HepG2 (cell line): Measurements from ENCODE around the gene RBP4.

ENCODE experiments used
- ETV6 ChIP-seq: sonication (generic); formaldehyde crosslinking; conservative IDR thresholded peaks from 2 replicates; pipeline ENCODE4 v1.4.0; 2020; ENCODE audit warnings: missing genetic modification reagents
- GTF3A ChIP-seq: sonication (generic); formaldehyde crosslinking; conservative IDR thresholded peaks from 2 replicates; pipeline ENCODE4 v1.4.0; 2020; ENCODE audit warnings: mild to moderate bottlenecking, missing genetic modification reagents
- HMG20B ChIP-seq: conservative IDR thresholded peaks from 2 replicates; pipeline ENCODE4 v1.6.1; 2016; ENCODE audit warnings: missing genetic modification reagents, missing compliant biosample characterization
- IRX3 ChIP-seq: sonication (generic); formaldehyde crosslinking; IDR thresholded peaks from 2 replicates; pipeline ENCODE4 v1.8.1; 2023; ENCODE audit warnings: mild to moderate bottlenecking, low read depth, missing genetic modification reagents, borderline replicate concordance
- NCOR1 ChIP-seq: fragments of 200-600 bp; sonication (generic); IDR thresholded peaks from 2 replicates; pipeline ENCODE4 v1.7.0; 2017; ENCODE audit warnings: antibody characterized with exemption, low read length, borderline replicate concordance
- SALL2 ChIP-seq: sonication (generic); formaldehyde crosslinking; IDR thresholded peaks from 2 replicates; pipeline ENCODE4 v1.8.1; 2023; ENCODE audit warnings: mild to moderate bottlenecking, missing genetic modification reagents, inconsistent platforms
- ZBTB21 ChIP-seq: sonication (generic); formaldehyde crosslinking; IDR thresholded peaks from 2 replicates; pipeline ENCODE4 v1.4.0; 2020; ENCODE audit warnings: missing genetic modification reagents
- ZNF253 ChIP-seq: sonication (generic); formaldehyde crosslinking; IDR thresholded peaks from 2 replicates; pipeline ENCODE4 v1.8.0; 2022; ENCODE audit warnings: mild to moderate bottlenecking, missing genetic modification reagents, borderline replicate concordance
- TF ChIP-seq, protein P1 (sequence below): sonication (generic); formaldehyde crosslinking; IDR thresholded peaks from 2 replicates; pipeline ENCODE4 v1.5.0; 2020; ENCODE audit warnings: mild to moderate bottlenecking, missing genetic modification reagents, moderate library complexity

DNA sequence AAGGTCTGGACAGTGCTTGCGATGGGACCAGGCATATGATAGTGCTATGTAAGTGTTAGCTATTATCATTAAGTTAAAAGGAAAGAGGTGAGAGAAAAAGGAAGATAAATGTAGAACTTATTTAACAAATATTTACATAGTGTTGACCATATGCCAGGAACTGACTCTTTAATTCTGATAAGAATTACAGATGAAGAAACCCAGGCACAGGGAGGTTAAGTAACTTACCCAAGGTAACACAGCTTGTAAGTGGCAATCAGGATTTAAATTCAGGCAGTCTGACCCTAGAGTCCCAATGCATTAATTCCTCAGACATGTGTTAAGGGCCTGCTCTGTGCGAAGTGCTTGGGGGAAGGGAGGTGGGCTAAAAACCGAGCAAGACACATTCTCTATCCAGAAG, 23.5 kb downstream of the RBP4 start:
- no peak for TF ChIP-seq IRX3 (CRISPR knock-in tag)
- TF ChIP-seq, protein P1, sequence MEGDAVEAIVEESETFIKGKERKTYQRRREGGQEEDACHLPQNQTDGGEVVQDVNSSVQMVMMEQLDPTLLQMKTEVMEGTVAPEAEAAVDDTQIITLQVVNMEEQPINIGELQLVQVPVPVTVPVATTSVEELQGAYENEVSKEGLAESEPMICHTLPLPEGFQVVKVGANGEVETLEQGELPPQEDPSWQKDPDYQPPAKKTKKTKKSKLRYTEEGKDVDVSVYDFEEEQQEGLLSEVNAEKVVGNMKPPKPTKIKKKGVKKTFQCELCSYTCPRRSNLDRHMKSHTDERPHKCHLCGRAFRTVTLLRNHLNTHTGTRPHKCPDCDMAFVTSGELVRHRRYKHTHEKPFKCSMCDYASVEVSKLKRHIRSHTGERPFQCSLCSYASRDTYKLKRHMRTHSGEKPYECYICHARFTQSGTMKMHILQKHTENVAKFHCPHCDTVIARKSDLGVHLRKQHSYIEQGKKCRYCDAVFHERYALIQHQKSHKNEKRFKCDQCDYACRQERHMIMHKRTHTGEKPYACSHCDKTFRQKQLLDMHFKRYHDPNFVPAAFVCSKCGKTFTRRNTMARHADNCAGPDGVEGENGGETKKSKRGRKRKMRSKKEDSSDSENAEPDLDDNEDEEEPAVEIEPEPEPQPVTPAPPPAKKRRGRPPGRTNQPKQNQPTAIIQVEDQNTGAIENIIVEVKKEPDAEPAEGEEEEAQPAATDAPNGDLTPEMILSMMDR (CRISPR knock-in tag): no peak
- no peak for TF ChIP-seq GTF3A
- no peak for TF ChIP-seq SALL2 (CRISPR knock-in tag)
- no peak for TF ChIP-seq HMG20B (CRISPR knock-in tag)
- TF ChIP-seq ETV6 (CRISPR knock-in tag): no peak
- TF ChIP-seq ZNF253: no peak
- TF ChIP-seq ZBTB21 (CRISPR knock-in tag): no peak
- TF ChIP-seq NCOR1: no peak
